ENCODE data around the gene AIPL1.

The AIPL1 gene

GRCh38 chr17:6480303-6480675 is 45.4 kb upstream of the AIPL1 start:
- TF ChIP-seq CTCF (IDR thresholded peaks at IDR 0.05; ENCODE audit: insufficient read depth, low read length, poor library complexity, severe bottlenecking) = no peak
- TF ChIP-seq EZH2phosphoT487 (conservative IDR thresholded peaks at IDR 0.05; ENCODE audit: low read length) = no peak
- Histone ChIP-seq H3K4me2 (ENCODE audit: low read depth, low read length, poor library complexity, severe bottlenecking) (no peak overlapping the region), H2AFZ (ENCODE audit: low read depth, low read length, severe bottlenecking) (no peak overlapping the region), H3K27me3 (ENCODE audit: low read length) (no peaks in the 10 kb centered on the region), H3K36me3 (ENCODE audit: low read length) (no peaks in the 10 kb centered on the region), H3K79me2 (ENCODE audit: insufficient read depth, low read length) (no peaks in the 10 kb centered on the region), H3K9ac (ENCODE audit: low read length) (no peak overlapping the region), H3K27ac (ENCODE audit: low read depth, low read length) (no peak overlapping the region), H4K20me1 (ENCODE audit: low read depth, low read length) (no peaks in the 10 kb centered on the region), H3F3A (ENCODE audit: insufficient read depth) (no peaks in the 10 kb centered on the region), H3K9me3 (ENCODE audit: insufficient read depth, low read length) (no peaks in the 10 kb centered on the region), H3K9me2 (replicated peaks; ENCODE audit: insufficient read depth, low read length) (no peaks in the 10 kb centered on the region), H3K4me3 (ENCODE audit: insufficient read depth, low read length, poor library complexity, severe bottlenecking) (no peak overlapping the region)

- no peak overlapping the region for H2AFZ ChIP-seq (ENCODE audit: low read depth, low read length, severe bottlenecking)
- H4K20me1 ChIP-seq (ENCODE audit: low read depth, low read length) = no peaks in the 10 kb centered on the region
- H3K79me2 ChIP-seq (ENCODE audit: insufficient read depth, low read length) = no peaks in the 10 kb centered on the region
- no peaks in the 10 kb centered on the region for H3K9me2 ChIP-seq (replicated peaks; ENCODE audit: insufficient read depth, low read length)
- H3F3A ChIP-seq (ENCODE audit: insufficient read depth) = no peaks in the 10 kb centered on the region
- H3K27ac ChIP-seq (ENCODE audit: low read depth, low read length) = no peak overlapping the region
- no peak for TF ChIP-seq CTCF (IDR thresholded peaks at IDR 0.05; ENCODE audit: insufficient read depth, low read length, poor library complexity, severe bottlenecking)
- TF ChIP-seq EZH2phosphoT487 (conservative IDR thresholded peaks at IDR 0.05; ENCODE audit: low read length) = no peak
- H3K36me3 ChIP-seq (ENCODE audit: low read length) = no peaks in the 10 kb centered on the region
- no peak overlapping the region for H3K4me3 ChIP-seq (ENCODE audit: insufficient read depth, low read length, poor library complexity, severe bottlenecking)
- H3K9me3 ChIP-seq (ENCODE audit: insufficient read depth, low read length) = no peaks in the 10 kb centered on the region
- H3K4me2 ChIP-seq (ENCODE audit: low read depth, low read length, poor library complexity, severe bottlenecking) = no peak overlapping the region
- H3K9ac ChIP-seq (ENCODE audit: low read length) = no peak overlapping the region
- H3K27me3 ChIP-seq (ENCODE audit: low read length) = no peaks in the 10 kb centered on the region
Measured at GRCh38 chr17:6479622-6480302, 44.8 kb upstream of the AIPL1 start.

- Histone ChIP-seq H3K4me2 (ENCODE audit: low read depth, low read length, poor library complexity, severe bottlenecking) (no peak overlapping the region), H3K27me3 (ENCODE audit: low read length) (no peaks in the 10 kb centered on the region), H2AFZ (ENCODE audit: low read depth, low read length, severe bottlenecking) (no peak overlapping the region), H3K36me3 (ENCODE audit: low read length) (no peaks in the 10 kb centered on the region), H3K9me3 (ENCODE audit: insufficient read depth, low read length) (no peaks in the 10 kb centered on the region), H3K9me2 (replicated peaks; ENCODE audit: insufficient read depth, low read length) (no peaks in the 10 kb centered on the region), H3K4me3 (ENCODE audit: insufficient read depth, low read length, poor library complexity, severe bottlenecking) (no peak overlapping the region), H3F3A (ENCODE audit: insufficient read depth) (no peaks in the 10 kb centered on the region), H4K20me1 (ENCODE audit: low read depth, low read length) (no peaks in the 10 kb centered on the region), H3K79me2 (ENCODE audit: insufficient read depth, low read length) (no peaks in the 10 kb centered on the region), H3K9ac (ENCODE audit: low read length) (no peak overlapping the region), H3K27ac (ENCODE audit: low read depth, low read length) (no peak overlapping the region)
- TF ChIP-seq EZH2phosphoT487 (conservative IDR thresholded peaks at IDR 0.05; ENCODE audit: low read length) (no peak), CTCF (IDR thresholded peaks at IDR 0.05; ENCODE audit: insufficient read depth, low read length, poor library complexity, severe bottlenecking) (no peak)
Measured at GRCh38 chr17:6478486-6478885, 43.6 kb upstream of the AIPL1 start.
